HCT116 (cell line): Measurements from ENCODE around the gene MTLN. TPM values are rescaled to one million over a fixed set of nuclear protein-coding genes. Genes with fewer than 3 reads are reported as not detected.

Experiments used
- ATAC-seq: fragments of 200-7000 bp; cut with Tn5 transposase; 2 replicates; pipeline ENCODE4 v1.9.1; 2020; ENCODE audit warnings: mild to moderate bottlenecking, moderate library complexity
- BruUV-seq: library from RNA; stranded (reverse); fragments of 400-500 nt; replicated peaks from 2 replicates; lab custom pipeline; 2021; lab: Mats Ljungman, UMichigan
- CTCF ChIA-PET: fragments of 300-600 bp; sonication (Branson Sonifier 250); formaldehyde crosslinking; loops from one replicate; lab custom pipeline; 2021; ENCODE audit warnings: antibody characterized with exemption; lab: Charles Lee
- POLR2A ChIA-PET: fragments of 300-600, 350-600 bp; sonication (Branson Sonifier 250); formaldehyde crosslinking; loops from one replicate; lab custom pipeline; 2021; ENCODE audit warnings: antibody characterized with exemption; lab: Charles Lee
- RAD21 ChIA-PET, 2 experiments: fragments of 300-600 bp; sonication (Branson Sonifier 250); formaldehyde crosslinking; loops; one replicate each; lab custom pipeline; 2023; ENCODE audit warnings: low total read pairs in 2 of 2; ENCODE audit not compliant: uncharacterized antibody in 2 of 2, unreplicated experiment in 2 of 2, low non-redundant PET in 1 of 2; lab: Charles Lee
- DNase-seq: peaks from one replicate; pipeline ENCODE4 v3.0.0-alpha.2; 2010; ENCODE audit warnings: low read depth, low spot score
- H2AFZ ChIP-seq: fragments of 200-600 bp; shearing (Covaris generic), sonication (generic); 2 replicates; pipeline ENCODE4 v1.6.1; 2017; ENCODE audit warnings: low read depth, mixed run types, mixed read lengths, antibody characterized with exemption, low read length; ENCODE audit not compliant: poor library complexity, severe bottlenecking
- H3K27ac ChIP-seq: 2 replicates; pipeline ENCODE4 v1.5.1; 2012; ENCODE audit warnings: low read depth, low read length
- H3K27me3 ChIP-seq: fragments of 200-600 bp; sonication (generic); 2 replicates; pipeline ENCODE4 v1.6.1; 2016; ENCODE audit warnings: mixed run types, low read length, mixed read lengths; ENCODE audit not compliant: insufficient read depth
- H3K36me3 ChIP-seq, 2 experiments: fragments of 200-500 bp in 1 of 2; fragments of 200-600 bp in 1 of 2; sonication (Bioruptor generic) in 1 of 2; sonication (generic) in 1 of 2; 2 replicates each; pipeline versions ENCODE4 v1.5.1 to v1.6.1; 2014 to 2016; ENCODE audit warnings: low read length in 2 of 2, inconsistent platforms in 1 of 2, mixed read lengths in 1 of 2, mixed run types in 1 of 2; ENCODE audit not compliant: insufficient read depth in 2 of 2, control insufficient read depth in 1 of 2
- H3K4me1 ChIP-seq, 2 experiments: fragments of 200-600 bp in 1 of 2; sonication (generic) in 1 of 2; 2 replicates each; pipeline versions ENCODE4 v1.5.1 to v1.6.1; 2012 to 2017; ENCODE audit warnings: low read length in 2 of 2, inconsistent platforms in 1 of 2, mild to moderate bottlenecking in 1 of 2, mixed read lengths in 1 of 2, mixed run types in 1 of 2, moderate library complexity in 1 of 2; ENCODE audit not compliant: insufficient read depth in 2 of 2, control insufficient read depth in 1 of 2
- H3K4me2 ChIP-seq: fragments of 200-600 bp; sonication (generic); 2 replicates; pipeline ENCODE4 v1.6.1; 2017; ENCODE audit warnings: mixed run types, low read length, mixed read lengths
- H3K4me3 ChIP-seq, 2 experiments: fragments of 200-600 bp in 1 of 2; sonication (generic) in 1 of 2; replicated peaks in 1 of 2; 2 replicates each; pipeline ENCODE4 v1.5.1; 2011 to 2016; ENCODE audit warnings: low read length in 2 of 2, control low read depth in 1 of 2, low read depth in 1 of 2, mild to moderate bottlenecking in 1 of 2, mixed read lengths in 1 of 2, mixed run types in 1 of 2
- H3K79me2 ChIP-seq: fragments of 200-600 bp; sonication (generic); 2 replicates; pipeline ENCODE4 v1.6.1; 2017; ENCODE audit warnings: mild to moderate bottlenecking, mixed run types, low read length, moderate library complexity, mixed read lengths; ENCODE audit not compliant: insufficient read depth
- H3K9ac ChIP-seq: fragments of 200-600 bp; sonication (generic); 2 replicates; pipeline ENCODE4 v1.6.1; 2016; ENCODE audit warnings: low read length, mixed read lengths
- H3K9me2 ChIP-seq: fragments of 200-600 bp; sonication (generic), shearing (Covaris generic); 2 replicates; pipeline ENCODE4 v1.6.1; 2017; ENCODE audit warnings: mixed run types, mild to moderate bottlenecking, moderate library complexity; ENCODE audit not compliant: insufficient read depth
- H3K9me3 ChIP-seq, 2 experiments: fragments of 200-500 bp in 1 of 2; fragments of 200-600 bp in 1 of 2; sonication (Bioruptor generic) in 1 of 2; sonication (generic) in 1 of 2; 2 replicates each; pipeline ENCODE4 v1.6.1; 2014 to 2017; ENCODE audit warnings: low read length in 2 of 2, mixed read lengths in 2 of 2, inconsistent platforms in 1 of 2, low read depth in 1 of 2, mild to moderate bottlenecking in 1 of 2, mixed run types in 1 of 2, moderate library complexity in 1 of 2; ENCODE audit not compliant: control insufficient read depth in 1 of 2, insufficient read depth in 1 of 2
- H4K20me1 ChIP-seq: fragments of 200-600 bp; sonication (generic), shearing (Covaris generic); 2 replicates; pipeline ENCODE4 v1.6.1; 2017; ENCODE audit warnings: mixed run types, mild to moderate bottlenecking, moderate library complexity; ENCODE audit not compliant: insufficient read depth
- CEBPB ChIP-seq: IDR thresholded peaks from 2 replicates; pipeline ENCODE4 v1.6.1; 2012; ENCODE audit warnings: low read depth
- EGR1 ChIP-seq: IDR thresholded peaks from 2 replicates; pipeline ENCODE4 v1.6.1; 2012; ENCODE audit warnings: low read depth
- ELF1 ChIP-seq: IDR thresholded peaks from 2 replicates; pipeline ENCODE4 v1.6.1; 2012; ENCODE audit warnings: low read depth, borderline replicate concordance
- EZH2phosphoT487 ChIP-seq: fragments of 200-600 bp; IDR thresholded peaks from 2 replicates; pipeline ENCODE4 v1.6.1; 2018; ENCODE audit warnings: antibody characterized with exemption, borderline replicate concordance
- FOSL1 ChIP-seq: IDR thresholded peaks from 2 replicates; pipeline ENCODE4 v1.6.1; 2012; ENCODE audit warnings: low read depth
- RAD21 ChIP-seq: IDR thresholded peaks from 2 replicates; pipeline ENCODE4 v1.6.1; 2012; ENCODE audit warnings: low read depth, mild to moderate bottlenecking
- SP1 ChIP-seq: IDR thresholded peaks from 2 replicates; pipeline ENCODE4 v1.6.1; 2012; ENCODE audit warnings: low read depth
- TCF7L2 ChIP-seq: IDR thresholded peaks from 2 replicates; pipeline ENCODE4 v1.7.0; 2011; ENCODE audit warnings: borderline replicate concordance, inconsistent platforms; ENCODE audit not compliant: insufficient read depth, insufficient read length; ENCODE audit errors: extremely low read depth
- ZNF274 ChIP-seq: fragments of 200-500 bp; sonication (Bioruptor generic); IDR thresholded peaks from 2 replicates; pipeline ENCODE4 v1.6.1; 2014; ENCODE audit warnings: mild to moderate bottlenecking, low read depth, low read length, inconsistent platforms
- intact Hi-C: fragments of 100-400 bp; cut with micrococcal nuclease; formaldehyde crosslinking; loops from 2 replicates; pipeline ENCODE4 v1.10.0; 2022
- total RNA-seq: library from RNA; stranded (reverse); gene quantifications from one replicate; pipeline ENCODE4 v1.2.1, GENCODE V29; 2021; ENCODE audit not compliant: unreplicated experiment
- TF ChIP-seq, protein P1 (sequence below): IDR thresholded peaks from 2 replicates; pipeline ENCODE4 v1.6.1; 2012
- TF ChIP-seq, protein P2 (sequence below), 3 experiments: fragments of 200-600 bp in 1 of 3; sonication (generic) in 1 of 3; IDR thresholded peaks in 2 of 3; conservative IDR thresholded peaks in 1 of 3; 2 replicates each; pipeline ENCODE4 v1.5.1; 2012 to 2017; ENCODE audit warnings: low read depth in 2 of 3, low read length in 2 of 3, antibody characterized with exemption in 1 of 3, borderline replicate concordance in 1 of 3, control low read depth in 1 of 3, mild to moderate bottlenecking in 1 of 3, mixed read lengths in 1 of 3, mixed run types in 1 of 3, moderate library complexity in 1 of 3; ENCODE audit not compliant: insufficient read depth in 1 of 3

MTLN gene
- total RNA-seq, 1 experiment from 2014 or later: 35.7 TPM

DNA sequence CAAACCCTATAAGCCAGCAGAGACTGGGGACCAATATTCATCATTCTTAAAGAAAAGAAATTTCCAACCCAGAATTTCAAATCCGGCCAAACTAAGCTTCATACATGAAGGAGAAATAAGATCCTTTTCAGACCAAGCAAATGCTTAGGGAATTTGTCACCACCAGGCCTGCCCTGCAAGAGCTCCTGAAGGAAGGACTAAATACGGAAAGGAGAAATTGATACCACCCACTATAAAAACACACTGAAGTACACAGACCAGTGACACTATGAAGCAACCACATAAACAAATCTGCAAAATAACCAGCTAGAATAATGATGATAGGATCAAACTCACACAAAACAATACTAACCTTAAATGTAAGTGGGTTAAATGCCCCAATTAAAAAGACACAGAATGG, 29.9 kb downstream of the MTLN start (continued):
- no peak for TF ChIP-seq ZNF274

DNA sequence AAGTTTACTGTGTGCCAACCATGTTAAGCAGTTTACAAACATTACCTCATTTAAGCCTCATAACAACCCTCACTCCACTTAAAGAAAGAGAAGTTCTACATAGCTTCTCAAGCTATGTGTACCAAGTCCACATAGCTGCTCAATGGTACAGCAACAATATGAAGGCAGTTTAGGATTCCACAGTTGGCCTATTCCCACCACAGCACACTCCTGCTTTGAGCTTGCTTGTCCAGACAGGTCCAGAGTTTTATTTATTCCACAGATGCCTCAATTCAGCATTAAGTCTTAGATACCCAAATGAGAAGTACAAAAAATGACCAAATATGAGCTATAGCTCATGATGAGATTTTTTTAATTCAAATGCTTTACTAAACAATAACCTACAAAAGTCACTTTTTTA, 32.3 kb downstream of the MTLN start:
- no peak for DNase-seq
- CTCF ChIA-PET: no interaction called here

More for the DNA sequence above, 32.3 kb downstream of the MTLN start:
- H3K4me3 ChIP-seq: no peak overlapping the region
- RAD21 ChIA-PET: no interaction called here
- intact Hi-C loops: no loop called here
- H3K36me3 ChIP-seq: no peaks in the 10 kb centered on the region
- TF ChIP-seq ELF1: no peak
- no peak for TF ChIP-seq TCF7L2
- no peak for TF ChIP-seq EZH2phosphoT487
- TF ChIP-seq RAD21: no peak
- TF ChIP-seq SP1: no peak
- TF ChIP-seq CEBPB: no peak
- TF ChIP-seq, protein P1, sequence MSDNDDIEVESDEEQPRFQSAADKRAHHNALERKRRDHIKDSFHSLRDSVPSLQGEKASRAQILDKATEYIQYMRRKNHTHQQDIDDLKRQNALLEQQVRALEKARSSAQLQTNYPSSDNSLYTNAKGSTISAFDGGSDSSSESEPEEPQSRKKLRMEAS: no peak
- TF ChIP-seq FOSL1: no peak
- TF ChIP-seq EGR1: no peak
- TF ChIP-seq, protein P2, sequence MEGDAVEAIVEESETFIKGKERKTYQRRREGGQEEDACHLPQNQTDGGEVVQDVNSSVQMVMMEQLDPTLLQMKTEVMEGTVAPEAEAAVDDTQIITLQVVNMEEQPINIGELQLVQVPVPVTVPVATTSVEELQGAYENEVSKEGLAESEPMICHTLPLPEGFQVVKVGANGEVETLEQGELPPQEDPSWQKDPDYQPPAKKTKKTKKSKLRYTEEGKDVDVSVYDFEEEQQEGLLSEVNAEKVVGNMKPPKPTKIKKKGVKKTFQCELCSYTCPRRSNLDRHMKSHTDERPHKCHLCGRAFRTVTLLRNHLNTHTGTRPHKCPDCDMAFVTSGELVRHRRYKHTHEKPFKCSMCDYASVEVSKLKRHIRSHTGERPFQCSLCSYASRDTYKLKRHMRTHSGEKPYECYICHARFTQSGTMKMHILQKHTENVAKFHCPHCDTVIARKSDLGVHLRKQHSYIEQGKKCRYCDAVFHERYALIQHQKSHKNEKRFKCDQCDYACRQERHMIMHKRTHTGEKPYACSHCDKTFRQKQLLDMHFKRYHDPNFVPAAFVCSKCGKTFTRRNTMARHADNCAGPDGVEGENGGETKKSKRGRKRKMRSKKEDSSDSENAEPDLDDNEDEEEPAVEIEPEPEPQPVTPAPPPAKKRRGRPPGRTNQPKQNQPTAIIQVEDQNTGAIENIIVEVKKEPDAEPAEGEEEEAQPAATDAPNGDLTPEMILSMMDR (IDR thresholded peaks at IDR 0.05 in 2 of 3, conservative IDR thresholded peaks at IDR 0.05 in 1 of 3; ENCODE audit: borderline replicate concordance in 1 of 3, insufficient read depth in 1 of 3, low read depth in 2 of 3, low read length in 2 of 3): no peak
- TF ChIP-seq, all 23 proteins: peak for 0
- H3K79me2 ChIP-seq: no peaks in the 10 kb centered on the region
- no peak overlapping the region for H3K4me2 ChIP-seq
- peaks cover 0 to 7% of the 10 kb centered on the region in 2 experiments; a peak in 1 of 4 replicates for H3K9me3 ChIP-seq
- POLR2A ChIA-PET: no interaction called here
- no TSS peak for BruUV-seq
- H3K27me3 ChIP-seq: no peaks in the 10 kb centered on the region
- no peaks in the 10 kb centered on the region for H3K4me1 ChIP-seq
- ATAC-seq: no peak
- H3K27ac ChIP-seq: no peak overlapping the region
- H3K9me2 ChIP-seq: no peaks in the 10 kb centered on the region
- no peak overlapping the region for H3K9ac ChIP-seq
- H4K20me1 ChIP-seq: no peaks in the 10 kb centered on the region
- no peak overlapping the region for H2AFZ ChIP-seq
